ENCODE data around the gene FAM200B. TPM values are rescaled to one million over a fixed set of nuclear protein-coding genes. Genes with fewer than 3 reads are reported as not detected.
"Not testable (repeated sequence)": the region's sequence is repeated elsewhere in the genome, so short reads cannot be mapped to it uniquely, and the experiment has no call there.

Gene FAM200B
- total RNA-seq, 1 experiment from 2014 or later, result 39.5 TPM

GRCh38 chr4:15718959-15719358 is 37.3 kb downstream of the FAM200B start:
- H3K27me3 ChIP-seq (ENCODE audit: control insufficient read depth, insufficient read depth, low read length), result no peaks in the 10 kb centered on the region
- DNase-seq, result no peak
- no peaks in the 10 kb centered on the region for H3K36me3 ChIP-seq (replicated peaks; ENCODE audit: control insufficient read depth, insufficient read depth, low read length)
- H3K4me3 ChIP-seq (ENCODE audit: insufficient read depth, low read depth, low read length), result no peak overlapping the region

- no peak for DNase-seq
- Histone ChIP-seq H3K36me3 (replicated peaks; ENCODE audit: control insufficient read depth, insufficient read depth, low read length) (no peaks in the 10 kb centered on the region), H3K4me3 (ENCODE audit: insufficient read depth, low read depth, low read length) (no peak overlapping the region), H3K27me3 (ENCODE audit: control insufficient read depth, insufficient read depth, low read length) (no peaks in the 10 kb centered on the region)
Observed at GRCh38 chr4:15719506-15719905, 37.9 kb downstream of the FAM200B start.

- Histone ChIP-seq H3K36me3 (replicated peaks; ENCODE audit: control insufficient read depth, insufficient read depth, low read length) (no peaks in the 10 kb centered on the region), H3K27me3 (ENCODE audit: control insufficient read depth, insufficient read depth, low read length) (no peaks in the 10 kb centered on the region), H3K4me3 (ENCODE audit: insufficient read depth, low read depth, low read length) (no peak overlapping the region)
- DNase-seq, result no peak
Observed at GRCh38 chr4:15720851-15721250, 39.2 kb downstream of the FAM200B start.

GRCh38 chr4:15725608-15726007 is 44.0 kb downstream of the FAM200B start:
- H3K4me3 ChIP-seq (ENCODE audit: insufficient read depth, low read depth, low read length), result no peak overlapping the region
- H3K27me3 ChIP-seq (ENCODE audit: control insufficient read depth, insufficient read depth, low read length), result no peaks in the 10 kb centered on the region
- DNase-seq, result no peak
- no peaks in the 10 kb centered on the region for H3K36me3 ChIP-seq (replicated peaks; ENCODE audit: control insufficient read depth, insufficient read depth, low read length)

GRCh38 chr4:15729910-15730533 is 48.4 kb downstream of the FAM200B start:
- no peaks in the 10 kb centered on the region for H3K36me3 ChIP-seq (replicated peaks; ENCODE audit: control insufficient read depth, insufficient read depth, low read length)
- peak; percentile 51 for DNase-seq
- no peak overlapping the region for H3K4me3 ChIP-seq (ENCODE audit: insufficient read depth, low read depth, low read length)
- H3K27me3 ChIP-seq (ENCODE audit: control insufficient read depth, insufficient read depth, low read length), result no peaks in the 10 kb centered on the region

GRCh38 chr4:15733061-15733460 is 51.4 kb downstream of the FAM200B start:
- DNase-seq; H3K4me3 ChIP-seq (ENCODE audit: insufficient read depth, low read depth, low read length); H3K36me3 ChIP-seq (replicated peaks; ENCODE audit: control insufficient read depth, insufficient read depth, low read length); H3K27me3 ChIP-seq (ENCODE audit: control insufficient read depth, insufficient read depth, low read length): not testable (repeated sequence)

- no peak for DNase-seq
- Histone ChIP-seq H3K27me3 (ENCODE audit: control insufficient read depth, insufficient read depth, low read length) (no peaks in the 10 kb centered on the region), H3K4me3 (ENCODE audit: insufficient read depth, low read depth, low read length) (no peak overlapping the region), H3K36me3 (replicated peaks; ENCODE audit: control insufficient read depth, insufficient read depth, low read length) (no peaks in the 10 kb centered on the region)
Observed at GRCh38 chr4:15735536-15735935, 53.9 kb downstream of the FAM200B start.

- H3K27me3 ChIP-seq (ENCODE audit: control insufficient read depth, insufficient read depth, low read length), result no peaks in the 10 kb centered on the region
- no peak overlapping the region for H3K4me3 ChIP-seq (ENCODE audit: insufficient read depth, low read depth, low read length)
- H3K36me3 ChIP-seq (replicated peaks; ENCODE audit: control insufficient read depth, insufficient read depth, low read length), result no peaks in the 10 kb centered on the region
- DNase-seq, result no peak
Observed at GRCh38 chr4:15736514-15737050, 55.0 kb downstream of the FAM200B start.

GRCh38 chr4:15737255-15737654 is 55.6 kb downstream of the FAM200B start:
- no peak for DNase-seq
- H3K36me3 ChIP-seq (replicated peaks; ENCODE audit: control insufficient read depth, insufficient read depth, low read length), result no peaks in the 10 kb centered on the region
- no peaks in the 10 kb centered on the region for H3K27me3 ChIP-seq (ENCODE audit: control insufficient read depth, insufficient read depth, low read length)
- no peak overlapping the region for H3K4me3 ChIP-seq (ENCODE audit: insufficient read depth, low read depth, low read length)

GRCh38 chr4:15738877-15739276 is 57.2 kb downstream of the FAM200B start:
- Histone ChIP-seq H3K4me3 (ENCODE audit: insufficient read depth, low read depth, low read length) (no peak overlapping the region), H3K36me3 (replicated peaks; ENCODE audit: control insufficient read depth, insufficient read depth, low read length) (no peaks in the 10 kb centered on the region), H3K27me3 (ENCODE audit: control insufficient read depth, insufficient read depth, low read length) (no peaks in the 10 kb centered on the region)
- no peak for DNase-seq

Other genes with a start within 250 kb of the FAM200B start
- gene CC2D2A, start 211.9 kb upstream of the FAM200B start, total RNA-seq (2014; rRNA removed; shearing (Covaris generic)), result 9.6 and 12.9 TPM in 2 replicates
- gene FBXL5, start 26.5 kb upstream of the FAM200B start, total RNA-seq (2014; rRNA removed; shearing (Covaris generic)), result 80.8 and 91.6 TPM in 2 replicates
- 0.80 and 1.00 TPM in 2 replicates for gene BST1, start 21.2 kb downstream of the FAM200B start, total RNA-seq (2014; rRNA removed; shearing (Covaris generic))
- gene CD38, start 96.5 kb downstream of the FAM200B start, total RNA-seq (2014; rRNA removed; shearing (Covaris generic)), result 0.15 and 1.1 TPM in 2 replicates